ENCODE results near the gene SRA1. TPM values are rescaled to one million over a fixed set of nuclear protein-coding genes. Genes with fewer than 3 reads are reported as not detected.

Gene SRA1
- total and polyA plus RNA-seq, 7 donors = 17.8 to 48.3 (median 30.5) TPM

DNA sequence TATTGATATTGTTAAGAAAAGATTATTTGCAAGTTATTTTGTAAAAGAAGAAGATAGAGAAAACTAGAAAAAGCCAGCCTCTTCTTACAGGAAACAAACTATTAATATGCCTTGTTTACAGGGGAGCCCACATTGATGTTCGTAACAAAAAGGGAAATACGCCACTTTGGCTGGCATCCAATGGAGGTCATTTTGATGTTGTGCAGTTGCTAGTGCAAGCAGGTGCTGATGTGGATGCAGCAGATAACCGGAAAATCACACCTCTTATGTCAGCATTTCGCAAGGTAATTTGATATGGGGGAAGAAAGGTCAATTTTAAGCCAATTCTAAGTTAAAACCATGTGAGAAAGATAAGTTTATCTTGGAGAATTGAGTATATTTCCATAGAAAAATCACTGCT lies 47.4 kb downstream of the SRA1 start:
- no peaks in the 10 kb centered on the region for H3K9me3 ChIP-seq
- no peak overlapping the region for H3K27ac ChIP-seq
- TF ChIP-seq EP300 (IDR thresholded peaks at IDR 0.05) (no peak), POLR2A (IDR thresholded peaks at IDR 0.05) (no peak), POLR2AphosphoS5 (IDR thresholded peaks at IDR 0.05) (no peak)
- TF ChIP-seq, protein P1, sequence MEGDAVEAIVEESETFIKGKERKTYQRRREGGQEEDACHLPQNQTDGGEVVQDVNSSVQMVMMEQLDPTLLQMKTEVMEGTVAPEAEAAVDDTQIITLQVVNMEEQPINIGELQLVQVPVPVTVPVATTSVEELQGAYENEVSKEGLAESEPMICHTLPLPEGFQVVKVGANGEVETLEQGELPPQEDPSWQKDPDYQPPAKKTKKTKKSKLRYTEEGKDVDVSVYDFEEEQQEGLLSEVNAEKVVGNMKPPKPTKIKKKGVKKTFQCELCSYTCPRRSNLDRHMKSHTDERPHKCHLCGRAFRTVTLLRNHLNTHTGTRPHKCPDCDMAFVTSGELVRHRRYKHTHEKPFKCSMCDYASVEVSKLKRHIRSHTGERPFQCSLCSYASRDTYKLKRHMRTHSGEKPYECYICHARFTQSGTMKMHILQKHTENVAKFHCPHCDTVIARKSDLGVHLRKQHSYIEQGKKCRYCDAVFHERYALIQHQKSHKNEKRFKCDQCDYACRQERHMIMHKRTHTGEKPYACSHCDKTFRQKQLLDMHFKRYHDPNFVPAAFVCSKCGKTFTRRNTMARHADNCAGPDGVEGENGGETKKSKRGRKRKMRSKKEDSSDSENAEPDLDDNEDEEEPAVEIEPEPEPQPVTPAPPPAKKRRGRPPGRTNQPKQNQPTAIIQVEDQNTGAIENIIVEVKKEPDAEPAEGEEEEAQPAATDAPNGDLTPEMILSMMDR (IDR thresholded peaks at IDR 0.05) = no peak
- H3K27me3 ChIP-seq = no peaks in the 10 kb centered on the region
- no peak overlapping the region for H3K4me3 ChIP-seq
- H3K4me1 ChIP-seq = no peaks in the 10 kb centered on the region
- WGBS, 2 donors = 89 to 93% methylated on average over 4 of the region's 4 CpGs
- no peak for DNase-seq
- H3K36me3 ChIP-seq = peaks cover 36 to 100% (median 64%) of the 10 kb centered on the region in 4 donors
- intact Hi-C loops (cut with DNase I) = no loop called here

DNA sequence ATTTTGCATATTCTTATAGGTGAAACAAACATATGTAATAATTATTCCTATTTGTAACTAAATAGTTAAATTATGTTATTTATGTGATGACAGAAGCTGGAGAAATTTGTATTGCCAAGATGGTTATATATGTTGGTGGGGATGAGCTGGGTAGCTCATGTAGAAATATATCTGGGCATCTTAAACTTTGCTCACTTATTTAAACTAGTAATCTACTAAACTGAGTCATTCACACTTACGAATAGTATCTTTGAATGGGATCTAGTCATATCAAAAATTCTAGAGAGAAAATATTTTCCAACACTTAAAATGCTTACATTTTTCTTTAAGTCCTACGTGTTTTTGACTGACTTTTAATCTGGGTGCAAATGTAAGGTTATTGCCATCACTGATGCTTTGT lies 54.4 kb downstream of the SRA1 start:
- no peak for DNase-seq
- intact Hi-C loops (cut with DNase I) = no loop called here
- Histone ChIP-seq H3K4me1 (no peaks in the 10 kb centered on the region), H3K9me3 (no peaks in the 10 kb centered on the region), H3K36me3 (peaks cover 0 to 53% (median 27%) of the 10 kb centered on the region in 4 donors), H3K27ac (no peak overlapping the region), H3K27me3 (no peaks in the 10 kb centered on the region), H3K4me3 (no peak overlapping the region)
- TF ChIP-seq EP300 (IDR thresholded peaks at IDR 0.05) (no peak), POLR2AphosphoS5 (IDR thresholded peaks at IDR 0.05) (no peak), POLR2A (IDR thresholded peaks at IDR 0.05) (no peak)
- TF ChIP-seq, protein P1 (IDR thresholded peaks at IDR 0.05) = no peak
- 93 to 94% methylated on average over 2 of the region's 2 CpGs for WGBS, 2 donors

Small RNA genes lying within 50 kb of the gene (small RNA-seq; reads per million reads assigned to genes)
- 0 to 0.06 (median 0) reads per million in 3 donors for gene RF00279
- gene RF00443 = 0 reads per million in 3 donors

Other genes with a start within 250 kb of the SRA1 start
- 10 to 100 TPM in 2 of 4 donors, 1 to 10 TPM in 2; 4.7 to 17.6 (median 10.4) TPM for gene HBEGF, start 210.9 kb downstream of the SRA1 start, total RNA-seq
- 10 to 100 TPM in 2 of 3 donors, 1 to 10 TPM in 1; 5.4 to 15.0 (median 11.6) TPM for gene HBEGF, start 210.9 kb downstream of the SRA1 start, polyA plus RNA-seq
- not detected for gene SLC4A9, start 197.3 kb downstream of the SRA1 start, total RNA-seq
- under 1 TPM in 1 of 3 donors, not detected in 2; 0.25 TPM for gene SLC4A9, start 197.3 kb downstream of the SRA1 start, polyA plus RNA-seq
- 100 to 1,000 TPM in 3 of 4 donors, 10 to 100 TPM in 1; 93.5 to 109 (median 106) TPM for gene ANKHD1, start 155.6 kb downstream of the SRA1 start, total RNA-seq
- 10 to 100 TPM; 25.8 to 65.3 (median 26.6) TPM for gene ANKHD1, start 155.6 kb downstream of the SRA1 start, polyA plus RNA-seq
- gene EIF4EBP3, start 9.8 kb downstream of the SRA1 start, total RNA-seq = 10 to 100 TPM in 2 of 4 donors, 1 to 10 TPM in 2; 6.5 to 21.0 (median 12.1) TPM
- 10 to 100 TPM; 37.2 to 60.7 (median 53.9) TPM for gene EIF4EBP3, start 9.8 kb downstream of the SRA1 start, polyA plus RNA-seq
- gene APBB3, start 7.1 kb upstream of the SRA1 start, total RNA-seq = 10 to 100 TPM; 13.5 to 25.9 (median 19.3) TPM
- 10 to 100 TPM in 1 of 3 donors, 1 to 10 TPM in 2; 4.2 to 27.9 (median 4.4) TPM for gene APBB3, start 7.1 kb upstream of the SRA1 start, polyA plus RNA-seq
- 10 to 100 TPM; 14.2 to 19.7 (median 17.9) TPM for gene SLC35A4, start 7.4 kb upstream of the SRA1 start, total RNA-seq
- gene SLC35A4, start 7.4 kb upstream of the SRA1 start, polyA plus RNA-seq = 100 to 1,000 TPM in 1 of 3 donors, 10 to 100 TPM in 2; 60.1 to 101 (median 65.9) TPM
- gene CD14, start 75.7 kb upstream of the SRA1 start, total RNA-seq = 10 to 100 TPM; 20.8 to 96.9 (median 72.0) TPM
- gene CD14, start 75.7 kb upstream of the SRA1 start, polyA plus RNA-seq = 100 to 1,000 TPM in 1 of 3 donors, 10 to 100 TPM in 2; 42.7 to 178 (median 52.3) TPM
- 10 to 100 TPM; 27.3 to 40.2 (median 35.6) TPM for gene TMCO6, start 82.0 kb upstream of the SRA1 start, total RNA-seq
- gene TMCO6, start 82.0 kb upstream of the SRA1 start, polyA plus RNA-seq = 10 to 100 TPM in 1 of 3 donors, 1 to 10 TPM in 2; 3.9 to 30.5 (median 5.4) TPM
- gene NDUFA2, start 90.2 kb upstream of the SRA1 start, total RNA-seq = 10 to 100 TPM; 48.7 to 90.3 (median 73.6) TPM
- gene NDUFA2, start 90.2 kb upstream of the SRA1 start, polyA plus RNA-seq = 100 to 1,000 TPM; 189 to 360 (median 314) TPM
- gene IK, start 90.4 kb upstream of the SRA1 start, total RNA-seq = 100 to 1,000 TPM; 120 to 146 (median 136) TPM
- gene IK, start 90.4 kb upstream of the SRA1 start, polyA plus RNA-seq = 10 to 100 TPM; 70.3 to 79.4 (median 73.5) TPM
- gene WDR55, start 107.4 kb upstream of the SRA1 start, total RNA-seq = 10 to 100 TPM; 13.2 to 18.0 (median 15.1) TPM
- gene WDR55, start 107.4 kb upstream of the SRA1 start, polyA plus RNA-seq = 10 to 100 TPM; 19.2 to 35.0 (median 29.8) TPM
- gene DND1, start 116.1 kb upstream of the SRA1 start, total RNA-seq = under 1 TPM in 2 of 4 donors, not detected in 2; 0.36 to 0.95 TPM
- 1 to 10 TPM in 1 of 3 donors, under 1 TPM in 2; 0.60 to 2.4 (median 0.69) TPM for gene DND1, start 116.1 kb upstream of the SRA1 start, polyA plus RNA-seq
- 10 to 100 TPM; 35.2 to 54.2 (median 43.5) TPM for gene HARS1, start 133.9 kb upstream of the SRA1 start, total RNA-seq
- 10 to 100 TPM; 35.4 to 60.2 (median 39.8) TPM for gene HARS1, start 133.9 kb upstream of the SRA1 start, polyA plus RNA-seq
- 10 to 100 TPM; 18.2 to 19.4 (median 18.9) TPM for gene HARS2, start 134.0 kb upstream of the SRA1 start, total RNA-seq
- gene HARS2, start 134.0 kb upstream of the SRA1 start, polyA plus RNA-seq = 10 to 100 TPM; 26.4 to 34.7 (median 29.0) TPM
- 10 to 100 TPM; 28.0 to 46.0 (median 36.9) TPM for gene ZMAT2, start 143.0 kb upstream of the SRA1 start, total RNA-seq
- gene ZMAT2, start 143.0 kb upstream of the SRA1 start, polyA plus RNA-seq = 10 to 100 TPM; 74.5 to 97.9 (median 87.2) TPM
- gene PCDHA1, start 228.7 kb upstream of the SRA1 start, total RNA-seq = not detected
- gene PCDHA1, start 228.7 kb upstream of the SRA1 start, polyA plus RNA-seq = under 1 TPM in 1 of 3 donors, not detected in 2; 0.10 TPM
- under 1 TPM in 3 of 4 donors, not detected in 1; 0.28 to 0.68 (median 0.33) TPM for gene PCDHA2, start 237.4 kb upstream of the SRA1 start, total RNA-seq
- under 1 TPM in 1 of 3 donors, not detected in 2; 0.07 TPM for gene PCDHA2, start 237.4 kb upstream of the SRA1 start, polyA plus RNA-seq
- gene PCDHA3, start 243.6 kb upstream of the SRA1 start, total RNA-seq = 1 to 10 TPM in 3 of 4 donors, under 1 TPM in 1; 0.68 to 1.2 (median 1.1) TPM
- gene PCDHA3, start 243.6 kb upstream of the SRA1 start, polyA plus RNA-seq = under 1 TPM in 1 of 3 donors, not detected in 2; 0.17 TPM
- 1 to 10 TPM; 1.1 to 1.2 (median 1.1) TPM for gene PCDHA4, start 249.6 kb upstream of the SRA1 start, total RNA-seq
- under 1 TPM in 1 of 3 donors, not detected in 2; 0.38 TPM for gene PCDHA4, start 249.6 kb upstream of the SRA1 start, polyA plus RNA-seq